Natural killer cell (primary cell): ENCODE results near the gene TMC2. TPM values are rescaled to one million over a fixed set of nuclear protein-coding genes. Genes with fewer than 3 reads are reported as not detected.

ENCODE experiments used
- ATAC-seq, 3 donors: fragments of 150-1000 bp in 2 of 3; fragments of 200-7000 bp in 1 of 3; cut with Tn5 transposase; 1 replicate in 1 of 3; 2 replicates in 2 of 3; pipeline ENCODE4 v1.10.0; 2021; ENCODE audit warnings: mild to moderate bottlenecking in 2 of 3, moderate library complexity in 2 of 3
- DNase-seq, 2 donors: peaks; one replicate each; pipeline versions ENCODE4 v3.0.0 to v3.0.0-alpha.2; 2013 to 2021; ENCODE audit warnings: mixed read lengths in 1 of 2
- H3K27ac ChIP-seq: one replicate; pipeline ENCODE4 v1.5.1; 2013; ENCODE audit warnings: mild to moderate bottlenecking, low read length
- H3K27me3 ChIP-seq: one replicate; pipeline ENCODE4 v1.6.1; 2013; ENCODE audit warnings: low read length; ENCODE audit not compliant: control insufficient read depth, insufficient read depth
- H3K36me3 ChIP-seq: one replicate; pipeline ENCODE4 v1.6.1; 2013; ENCODE audit warnings: low read length; ENCODE audit not compliant: control insufficient read depth, insufficient read depth
- H3K4me1 ChIP-seq: one replicate; pipeline ENCODE4 v1.6.1; 2013; ENCODE audit warnings: low read length; ENCODE audit not compliant: control insufficient read depth, insufficient read depth
- H3K4me3 ChIP-seq: one replicate; pipeline ENCODE4 v1.5.1; 2013; ENCODE audit warnings: low read length
- H3K9me3 ChIP-seq: one replicate; pipeline ENCODE4 v1.6.1; 2013; ENCODE audit warnings: low read length; ENCODE audit not compliant: control insufficient read depth, insufficient read depth
- H3K27ac Mint-ChIP-seq, 2 donors: one replicate each; pipeline ENCODE4 v1.8.0; 2022; ENCODE audit warnings: mild to moderate bottlenecking in 2 of 2, mixed read lengths in 2 of 2, moderate library complexity in 1 of 2
- H3K27me3 Mint-ChIP-seq, 2 donors: one replicate each; pipeline ENCODE4 v1.8.0; 2022; ENCODE audit warnings: low read depth in 2 of 2, mixed read lengths in 2 of 2
- H3K36me3 Mint-ChIP-seq: one replicate; pipeline ENCODE4 v1.8.0; 2022; ENCODE audit warnings: mixed read lengths
- H3K4me1 Mint-ChIP-seq, 2 donors: one replicate each; pipeline ENCODE4 v1.8.0; 2022; ENCODE audit warnings: mixed read lengths in 2 of 2
- H3K4me3 Mint-ChIP-seq: one replicate; pipeline ENCODE4 v1.8.0; 2022; ENCODE audit warnings: mild to moderate bottlenecking, moderate library complexity, mixed read lengths
- H3K9me3 Mint-ChIP-seq, 2 donors: one replicate each; pipeline ENCODE4 v1.8.0; 2022; ENCODE audit warnings: mixed read lengths in 2 of 2
- CTCF ChIP-seq: fragments of 200-600 bp; IDR thresholded peaks from one replicate; pipeline ENCODE4 v1.8.0; 2022; ENCODE audit warnings: antibody characterized with exemption
- WGBS: methylation state at CpG from one replicate; pipeline ENCODE4 v1.1.7; 2013; ENCODE audit warnings: missing lambda C conversion rate; ENCODE audit not compliant: insufficient coverage; 5-methylcytosine and 5-hydroxymethylcytosine counted together
- intact Hi-C: fragments of 100-400 bp; cut with micrococcal nuclease; formaldehyde crosslinking; loops from one replicate; pipeline ENCODE4 v1.14.2; 2022
- total RNA-seq, 4 donors: library from RNA; stranded (reverse); fragments of 120-200 nt in 1 of 4; gene quantifications; one replicate each; pipeline versions ENCODE4 v1.2.3 to v1.2.4, GENCODE V29; 2013 to 2022

TMC2 gene
- total RNA-seq, 3 donors from 2014 or later (not counting 1 experiment from before 2014, with no cell fraction given), result 0.94 to 1.3 TPM; not detected in 1

GRCh38 chr20:2651772-2652723, 115.7 kb downstream of the TMC2 start, which contains the start of gene NOP56:
TSS of gene NOP56 (plus strand) at chr20:2652632. CDS start at chr20:2652661, 29 bp downstream.
- DNase-seq (peak; percentile 96 to 98), ATAC-seq (peak; percentile 94 to 99 (median 96))
- H3K4me1 ChIP-seq, result peaks cover 24% of the 10 kb centered on the region
- Mint-ChIP-seq H3K4me3 (peak within 1 kb of the TSS; percentile 95), H3K27me3 (no peaks in the 10 kb centered on the region), H3K27ac (peak within 1 kb of the TSS; percentile 79 to 87), H3K4me1 (peaks cover 16 to 33% of the 10 kb centered on the region in 2 donors), H3K36me3 (peaks cover 10% of the 10 kb centered on the region), H3K9me3 (no peaks in the 10 kb centered on the region)
- peak within 1 kb of the TSS; percentile 65 for H3K27ac ChIP-seq
- under 1% methylated on average over 100 of the region's 101 CpGs for WGBS
- no peak for TF ChIP-seq CTCF
- peaks cover 33% of the 10 kb centered on the region for H3K36me3 ChIP-seq
- H3K4me3 ChIP-seq, result peak within 1 kb of the TSS; percentile 77
- intact Hi-C loops, result loop anchor here (1.0 kb wide), 1 partner anchor 12 kb away; the partner anchor contains the start of gene IDH3B
- no peaks in the 10 kb centered on the region for H3K27me3 ChIP-seq
- no peaks in the 10 kb centered on the region for H3K9me3 ChIP-seq

- Mint-ChIP-seq H3K9me3 (no peaks in the 10 kb centered on the region), H3K4me3 (peak overlapping the region; percentile 95), H3K27me3 (no peaks in the 10 kb centered on the region), H3K4me1 (peaks cover 16 to 33% of the 10 kb centered on the region in 2 donors), H3K27ac (peak overlapping the region; percentile 69 to 79), H3K36me3 (peaks cover 11% of the 10 kb centered on the region)
- ATAC-seq (peak; percentile 37 to 61 (median 53)), DNase-seq (peak in 1 of 2 donors; percentile 48)
- Histone ChIP-seq H3K4me3 (peak overlapping the region; percentile 77), H3K27ac (peak overlapping the region; percentile 23), H3K9me3 (no peaks in the 10 kb centered on the region), H3K4me1 (peaks cover 24% of the 10 kb centered on the region), H3K27me3 (no peaks in the 10 kb centered on the region), H3K36me3 (peaks cover 41% of the 10 kb centered on the region)
- under 1% methylated on average over 56 of the region's 56 CpGs for whole genome bisulfite sequencing
- intact Hi-C loops, result loop anchor here (1.0 kb wide), 1 partner anchor 11 kb away; the partner anchor contains the start of gene IDH3B
- no peak for TF ChIP-seq CTCF
These were observed 116.6 kb downstream of the TMC2 start for GRCh38 chr20:2652724-2653555.

- Mint-ChIP-seq H3K27ac (peak overlapping the region in 1 of 2 donors; percentile 79), H3K36me3 (peaks cover 14% of the 10 kb centered on the region), H3K4me3 (peak overlapping the region; percentile 95), H3K27me3 (no peaks in the 10 kb centered on the region), H3K4me1 (peaks cover 20 to 33% of the 10 kb centered on the region in 2 donors), H3K9me3 (no peaks in the 10 kb centered on the region)
- 45% methylated on average over 24 of the region's 24 CpGs for WGBS
- Histone ChIP-seq H3K4me1 (peaks cover 24% of the 10 kb centered on the region), H3K27ac (no peak overlapping the region), H3K9me3 (no peaks in the 10 kb centered on the region), H3K27me3 (no peaks in the 10 kb centered on the region), H3K4me3 (peak overlapping the region; percentile 77), H3K36me3 (peaks cover 49% of the 10 kb centered on the region)
- no peak for TF ChIP-seq CTCF
- DNase-seq (no peak), ATAC-seq (no peak)
- intact Hi-C loops, result no loop called here
These were observed 117.4 kb downstream of the TMC2 start for GRCh38 chr20:2653556-2654383.
